Keratinocyte (primary cell): ENCODE data around the gene LPIN3. TPM values are rescaled to one million over a fixed set of nuclear protein-coding genes. Genes with fewer than 3 reads are reported as not detected.

Source experiments
- DNase-seq: peaks from one replicate; pipeline ENCODE4 v3.0.0-alpha.2; 2011; ENCODE audit warnings: low read depth, missing footprints, low spot score
- FAIRE-seq: peaks from 2 replicates; lab custom pipeline; 2011; peaks lifted over from hg19 to GRCh38; lab: Jason Lieb, UNC
- H2AFZ ChIP-seq: 2 replicates; pipeline ENCODE4 v1.6.0; 2012; ENCODE audit warnings: low read length, control low read depth, inconsistent platforms; ENCODE audit not compliant: control insufficient read depth
- H3K27ac ChIP-seq: 2 replicates; pipeline ENCODE4 v1.5.1; 2011; ENCODE audit warnings: low read length; ENCODE audit not compliant: control insufficient read depth, insufficient read depth
- H3K27me3 ChIP-seq: 3 replicates; pipeline ENCODE4 v1.6.0; 2011; ENCODE audit warnings: low read length; ENCODE audit not compliant: control insufficient read depth, insufficient read depth; ENCODE audit errors: extremely low read depth
- H3K36me3 ChIP-seq, 2 experiments: 2 replicates in 1 of 2; 3 replicates in 1 of 2; pipeline ENCODE4 v1.5.1; 2011; ENCODE audit warnings: low read length in 2 of 2, mild to moderate bottlenecking in 1 of 2; ENCODE audit not compliant: control insufficient read depth in 2 of 2, insufficient read depth in 2 of 2; ENCODE audit errors: extremely low read depth in 1 of 2
- H3K4me1 ChIP-seq: 3 replicates; pipeline ENCODE4 v1.5.1; 2011; ENCODE audit warnings: low read length; ENCODE audit not compliant: control insufficient read depth, insufficient read depth; ENCODE audit errors: extremely low read depth
- H3K4me2 ChIP-seq: 3 replicates; pipeline ENCODE4 v1.6.0; 2011; ENCODE audit warnings: low read depth, low read length; ENCODE audit not compliant: control insufficient read depth, insufficient read depth; ENCODE audit errors: extremely low read depth
- H3K4me3 ChIP-seq, 3 experiments: fragments of 200-600 bp in 1 of 3; sonication (generic) in 1 of 3; 2 replicates in 2 of 3; 3 replicates in 1 of 3; pipeline ENCODE4 v1.5.1; 2011 to 2016; ENCODE audit warnings: low read length in 3 of 3, mild to moderate bottlenecking in 3 of 3, control low read depth in 2 of 3, inconsistent platforms in 1 of 3, low read depth in 1 of 3, mixed read lengths in 1 of 3, mixed run types in 1 of 3, moderate library complexity in 1 of 3; ENCODE audit not compliant: control insufficient read depth in 2 of 3, insufficient read depth in 2 of 3; ENCODE audit errors: extremely low read depth in 1 of 3
- H3K79me2 ChIP-seq: 2 replicates; pipeline ENCODE4 v1.6.0; 2012; ENCODE audit warnings: low read length; ENCODE audit not compliant: control insufficient read depth, insufficient read depth
- H3K9ac ChIP-seq: 3 replicates; pipeline ENCODE4 v1.6.0; 2011; ENCODE audit warnings: low read length; ENCODE audit not compliant: control insufficient read depth, insufficient read depth; ENCODE audit errors: extremely low read depth
- H3K9me1 ChIP-seq: 3 replicates; pipeline ENCODE4 v1.6.0; 2011; ENCODE audit warnings: low read length; ENCODE audit not compliant: control insufficient read depth, insufficient read depth; ENCODE audit errors: extremely low read depth
- H3K9me3 ChIP-seq: 2 replicates; pipeline ENCODE4 v1.5.1; 2012; ENCODE audit warnings: low read depth, low read length; ENCODE audit not compliant: control insufficient read depth
- H4K20me1 ChIP-seq: 3 replicates; pipeline ENCODE4 v1.6.0; 2011; ENCODE audit warnings: low read length; ENCODE audit not compliant: control insufficient read depth, insufficient read depth; ENCODE audit errors: extremely low read depth
- CTCF ChIP-seq, 3 experiments: IDR thresholded peaks in 1 of 3; conservative IDR thresholded peaks in 1 of 3; optimal IDR thresholded peaks in 1 of 3; 2 replicates in 2 of 3; 3 replicates in 1 of 3; pipeline versions ENCODE3 to v1.5.1; 2011; ENCODE audit warnings: low read length in 3 of 3, mild to moderate bottlenecking in 3 of 3, moderate library complexity in 2 of 3, control low read depth in 1 of 3, inconsistent platforms in 1 of 3; ENCODE audit not compliant: insufficient read depth in 2 of 3; ENCODE audit errors: extremely low read depth in 1 of 3
- EZH2 ChIP-seq: IDR thresholded peaks from one replicate; pipeline ENCODE4 v1.6.1; 2012; ENCODE audit warnings: inconsistent platforms, mild to moderate bottlenecking, low read length, moderate library complexity
- dilution Hi-C: fragments of 300-500 bp; cut with MboI; formaldehyde crosslinking; loops from one replicate; pipeline ENCODE4 v1.7.0; 2020; ENCODE audit warnings: low sequenced_read_pairs; ENCODE audit not compliant: extremely low pct_ligation_motif_present
- polyA plus RNA-seq, 5 experiments: library from polyadenylated mRNA; depleted of rRNA in 3 of 5; stranded (reverse) in 3 of 5; stranded (forward) in 1 of 5; unstranded in 1 of 5; fragments of >200 nt; gene quantifications; 1 replicate in 1 of 5; 2 replicates in 3 of 5; 3 replicates in 1 of 5; pipeline versions ENCODE4 v1.2.1 to v1.2.3, GENCODE V29; 2011 to 2012; ENCODE audit warnings: missing spikeins in 2 of 5, low read depth in 1 of 5, low replicate concordance in 1 of 5

The LPIN3 gene
- polyA plus RNA-seq, 1 donor (not counting 4 experiments of a cell fraction or from before 2014, with no cell fraction given) = 15.6 TPM

DNA sequence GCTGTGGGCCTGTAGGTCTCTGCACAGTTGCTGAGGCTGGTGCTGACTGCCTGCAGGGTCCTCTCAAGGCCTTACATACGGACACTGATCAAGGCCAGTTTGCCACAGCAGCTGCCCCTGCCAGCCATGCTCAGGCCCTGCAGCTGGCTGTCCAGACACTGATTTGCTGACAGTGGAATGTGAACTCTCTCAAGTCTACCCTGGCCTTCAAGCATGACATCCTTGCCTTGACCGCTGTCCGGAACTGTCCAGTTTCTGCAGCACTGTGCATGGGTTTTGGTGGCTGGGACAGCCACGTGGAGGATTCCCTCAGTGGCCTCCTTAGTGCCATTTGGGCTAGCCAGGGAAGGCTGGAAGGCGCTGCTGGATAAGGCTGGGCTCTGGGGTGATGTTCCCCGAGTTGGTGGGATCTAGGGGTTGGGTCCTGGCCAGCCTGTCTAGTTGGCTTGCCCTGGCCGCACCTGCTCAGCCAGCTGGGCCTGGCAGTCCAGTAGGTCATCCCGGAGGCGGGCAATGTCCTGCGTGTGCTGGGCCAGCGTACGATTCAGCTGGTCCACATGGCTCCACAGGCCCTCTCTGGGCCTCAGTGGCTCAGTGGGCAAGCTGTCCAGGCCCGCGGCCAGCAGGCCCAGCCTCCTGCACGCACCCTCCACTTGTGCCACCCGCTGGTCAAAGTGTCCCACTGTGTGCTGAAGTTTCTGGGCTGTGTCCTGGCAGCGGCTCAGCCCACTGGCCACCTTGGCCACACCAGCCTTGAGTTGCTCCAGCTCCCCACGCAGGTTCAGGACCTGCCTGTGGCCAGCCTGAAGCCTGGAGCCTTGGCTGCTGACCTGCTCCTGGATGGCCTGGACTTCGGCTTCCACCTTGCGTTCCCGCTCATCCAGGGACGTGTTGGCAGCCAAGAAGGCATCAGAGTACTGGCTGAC, 20.5 kb downstream of the LPIN3 start:
- H3K4me1 ChIP-seq = no peaks in the 10 kb centered on the region
- no peak overlapping the region for H3K4me2 ChIP-seq
- H3K27me3 ChIP-seq = peaks cover 20% of the 10 kb centered on the region
- no peaks in the 10 kb centered on the region for H3K9me3 ChIP-seq
- H2AFZ ChIP-seq = no peak overlapping the region
- DNase-seq (no peak), FAIRE-seq (no peak)
- no peaks in the 10 kb centered on the region for H4K20me1 ChIP-seq
- H3K36me3 ChIP-seq = peaks cover 14 to 21% of the 10 kb centered on the region in 2 experiments
- H3K79me2 ChIP-seq = no peaks in the 10 kb centered on the region
- dilution Hi-C loops = no loop called here
- TF ChIP-seq EZH2 = no peak
- no peak for TF ChIP-seq CTCF (optimal IDR thresholded peaks at IDR 0.05 in 1 of 3, IDR thresholded peaks at IDR 0.05 in 1 of 3, conservative IDR thresholded peaks at IDR 0.05 in 1 of 3; ENCODE audit: extremely low read depth in 1 of 3, insufficient read depth in 2 of 3, low read length in 3 of 3)
- H3K9me1 ChIP-seq = no peaks in the 10 kb centered on the region
- no peak overlapping the region for H3K27ac ChIP-seq
- H3K9ac ChIP-seq = no peak overlapping the region
- H3K4me3 ChIP-seq = no peak overlapping the region

- TF ChIP-seq CTCF (optimal IDR thresholded peaks at IDR 0.05 in 1 of 3, IDR thresholded peaks at IDR 0.05 in 1 of 3, conservative IDR thresholded peaks at IDR 0.05 in 1 of 3; ENCODE audit: extremely low read depth in 1 of 3, insufficient read depth in 2 of 3, low read length in 3 of 3) = no peak
- no peak for TF ChIP-seq EZH2
- H3K9ac ChIP-seq = no peak overlapping the region
- FAIRE-seq = no peak
These were observed 21.4 kb downstream of the LPIN3 start for GRCh38 chr20:41361757-41362747.

More at GRCh38 chr20:41361757-41362747, 21.4 kb downstream of the LPIN3 start:
- no peaks in the 10 kb centered on the region for H4K20me1 ChIP-seq
- H3K9me1 ChIP-seq = no peaks in the 10 kb centered on the region
- H3K9me3 ChIP-seq = no peaks in the 10 kb centered on the region
- dilution Hi-C loops = no loop called here
- H3K4me2 ChIP-seq = no peak overlapping the region
- H3K27me3 ChIP-seq = peaks cover 28% of the 10 kb centered on the region
- H3K4me3 ChIP-seq = no peak overlapping the region
- no peak overlapping the region for H3K27ac ChIP-seq
- H3K36me3 ChIP-seq = peaks cover 11 to 13% of the 10 kb centered on the region in 2 experiments
- H3K4me1 ChIP-seq = no peaks in the 10 kb centered on the region
- no peaks in the 10 kb centered on the region for H3K79me2 ChIP-seq
- no peak overlapping the region for H2AFZ ChIP-seq
- no peak for DNase-seq
